ENCODE measurements around the gene ALDH5A1.

The ALDH5A1 gene

DNA sequence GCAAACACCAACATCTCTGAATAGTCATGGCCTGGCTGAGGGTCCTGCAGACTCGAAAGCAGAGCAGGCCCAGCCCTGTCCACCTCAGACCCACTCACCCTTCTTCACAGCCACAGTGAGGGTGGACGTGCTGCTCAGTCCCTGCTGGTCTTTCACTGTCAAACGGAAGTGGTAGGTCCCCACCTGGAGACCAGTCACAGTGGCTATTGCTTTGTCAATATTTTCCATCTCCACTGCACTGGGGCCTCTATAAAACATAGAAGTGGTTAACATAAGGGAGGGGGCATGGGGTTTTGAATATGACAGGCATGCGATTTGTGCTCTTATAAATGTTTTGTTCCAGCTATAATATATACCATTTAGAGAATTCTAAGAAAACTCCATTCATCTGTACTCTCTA is 73.9 kb downstream of the ALDH5A1 start:
- DNase-seq (ENCODE audit: low read depth in 3 of 3) = no peak

DNA sequence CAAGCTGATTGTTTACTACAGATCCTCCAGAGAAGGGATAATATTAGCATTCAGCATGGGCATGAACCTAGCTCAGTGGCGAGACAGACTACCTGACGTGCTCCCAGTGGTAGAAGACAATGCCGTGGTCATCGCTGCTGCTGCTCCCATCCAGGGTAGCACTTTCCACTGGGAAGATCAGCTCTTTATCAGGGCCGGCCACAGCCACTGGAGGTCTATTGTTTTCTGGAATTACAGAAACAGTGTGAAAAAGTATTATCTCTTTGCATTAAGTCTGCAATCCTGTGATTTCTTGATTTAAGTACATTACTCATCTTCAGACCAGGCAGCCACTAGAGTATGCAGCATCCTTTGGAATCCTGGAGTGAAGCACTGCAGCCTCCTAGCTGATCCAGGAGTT is 75.0 kb downstream of the ALDH5A1 start:
- DNase-seq (ENCODE audit: low read depth in 3 of 3) = no peak

DNA sequence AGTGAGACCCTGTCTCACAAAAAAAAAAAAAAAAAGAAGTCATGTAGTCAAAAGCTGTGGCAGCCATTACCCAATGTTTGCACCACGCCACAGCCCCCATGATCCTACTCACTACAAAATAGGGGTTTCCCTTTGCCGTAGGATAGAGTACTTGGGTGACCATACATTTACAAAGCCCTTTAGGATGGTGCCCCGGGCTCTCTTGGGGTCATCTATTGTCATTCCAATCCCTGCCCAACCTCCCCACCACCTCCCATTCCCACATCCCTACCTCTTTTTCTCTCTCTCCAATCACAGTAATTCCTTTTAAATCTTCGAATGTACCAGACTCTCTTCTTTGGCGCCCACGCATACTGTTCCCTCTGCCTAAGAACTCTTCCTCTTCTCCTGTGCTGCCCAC is 76.6 kb downstream of the ALDH5A1 start:
- DNase-seq (ENCODE audit: low read depth in 3 of 3) = no peak

DNA sequence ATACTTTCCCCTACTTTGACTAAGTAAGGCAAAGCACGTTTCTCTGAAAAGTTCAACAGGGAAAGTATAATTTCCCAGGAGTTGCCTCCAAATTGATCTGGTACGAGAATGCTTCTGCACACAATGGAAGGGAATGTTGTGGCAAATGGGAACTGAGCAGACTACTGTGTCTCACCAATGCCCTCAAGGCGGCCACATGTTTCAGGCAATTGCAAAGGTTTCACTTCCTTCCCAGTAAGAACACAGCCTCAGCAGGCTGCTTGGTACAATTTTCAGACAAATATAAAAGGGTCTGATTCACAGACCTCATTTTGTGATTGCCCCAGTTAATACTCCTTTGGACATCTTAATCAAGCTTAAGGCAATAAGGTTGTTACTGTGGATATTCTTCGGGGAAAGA is 80.0 kb downstream of the ALDH5A1 start:
- DNase-seq (ENCODE audit: low read depth in 3 of 3) = no peak

DNA sequence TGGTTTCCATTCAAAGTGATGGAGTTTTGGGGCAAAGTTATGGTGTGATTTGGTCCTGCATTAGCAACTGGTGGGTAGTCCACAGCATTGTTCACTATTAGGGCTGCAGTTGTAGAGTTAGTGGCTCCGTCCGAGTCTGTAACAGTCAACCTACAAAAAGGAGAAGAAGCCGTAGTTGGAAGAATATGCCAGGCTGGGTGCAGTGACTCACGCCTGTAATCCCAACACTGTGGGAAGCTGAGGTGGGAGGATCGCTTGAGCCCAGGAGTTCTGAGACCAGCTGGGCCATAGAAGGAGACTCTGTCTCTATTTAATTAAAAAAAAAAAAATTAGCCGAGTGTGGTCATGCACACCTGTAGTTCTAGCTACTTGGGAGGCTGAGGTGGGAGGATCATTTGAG is 81.7 kb downstream of the ALDH5A1 start:
- no peak for DNase-seq (ENCODE audit: low read depth in 3 of 3)

DNA sequence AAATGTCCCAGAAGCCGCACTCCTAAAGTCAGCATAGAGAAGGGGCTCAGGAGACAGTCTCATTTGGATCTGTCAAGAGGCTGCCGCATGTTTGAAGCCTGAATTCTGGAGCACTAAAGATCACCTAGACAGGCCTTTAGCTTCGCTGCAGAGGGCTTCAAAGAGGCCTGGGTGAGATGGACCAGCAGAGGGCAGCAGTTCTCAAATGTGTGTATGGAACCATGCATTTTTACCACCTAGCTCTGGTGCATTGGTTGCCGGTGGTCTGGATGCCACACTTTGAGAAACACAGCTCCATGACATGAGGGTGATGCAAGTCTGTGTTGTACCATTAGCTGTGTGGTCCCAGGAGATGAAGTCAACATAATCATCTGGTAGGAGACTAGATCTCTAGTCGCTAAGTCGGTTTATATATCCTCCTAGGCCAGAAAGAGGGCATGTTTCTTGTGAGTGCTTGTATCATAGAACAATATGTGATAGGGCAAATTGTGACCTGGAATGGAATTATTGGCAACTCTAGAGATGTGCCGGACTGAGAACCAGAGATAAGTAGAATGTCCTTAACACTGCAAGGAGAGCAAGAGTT is 86.4 kb downstream of the ALDH5A1 start:
- peak; percentile 60 to 67 (median 61) for DNase-seq (ENCODE audit: low read depth in 3 of 3)

DNA sequence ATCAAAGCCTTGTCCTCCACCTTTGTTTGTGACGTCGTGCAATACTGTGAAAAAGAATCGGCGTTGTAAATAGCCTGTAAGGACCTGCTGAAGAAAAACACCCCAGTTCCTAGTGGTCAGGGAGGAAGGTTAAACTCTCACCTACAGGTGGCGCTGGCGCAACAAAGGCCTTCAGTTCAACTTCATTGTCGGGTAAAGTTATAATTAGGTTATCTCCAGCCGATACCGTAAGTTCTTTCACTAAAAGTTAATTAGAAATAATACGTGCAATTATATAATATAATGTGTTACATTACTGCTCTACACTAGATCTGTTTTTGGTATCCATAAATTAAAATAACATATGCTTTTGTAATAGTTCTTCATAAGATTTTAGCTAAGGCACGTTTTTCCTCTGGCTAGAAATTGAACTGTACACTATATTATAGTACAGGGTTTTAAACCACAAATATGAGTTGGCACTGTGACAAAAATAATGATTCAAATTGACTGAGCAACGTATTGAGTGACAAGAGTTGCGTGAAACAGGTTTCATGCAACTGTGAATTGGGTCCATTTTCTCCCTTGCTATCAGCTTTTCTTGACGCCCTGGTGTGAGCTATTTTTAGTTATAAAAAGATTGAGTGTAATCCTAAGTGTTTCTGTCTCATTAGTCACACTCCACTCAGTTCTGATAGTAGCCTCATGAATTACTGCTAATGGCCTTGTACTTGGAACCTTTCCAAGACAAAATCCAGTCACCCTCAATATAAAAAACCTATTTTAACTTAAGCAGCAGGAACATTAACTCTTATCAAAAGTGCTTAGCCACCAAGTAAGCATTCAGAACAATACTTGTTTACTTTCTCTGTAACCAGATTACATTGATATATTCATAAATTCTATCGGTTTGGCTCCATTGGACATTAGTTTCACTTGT is 89.0 kb downstream of the ALDH5A1 start:
- peak; percentile 38 to 52 (median 39) for DNase-seq (ENCODE audit: low read depth in 3 of 3)

DNA sequence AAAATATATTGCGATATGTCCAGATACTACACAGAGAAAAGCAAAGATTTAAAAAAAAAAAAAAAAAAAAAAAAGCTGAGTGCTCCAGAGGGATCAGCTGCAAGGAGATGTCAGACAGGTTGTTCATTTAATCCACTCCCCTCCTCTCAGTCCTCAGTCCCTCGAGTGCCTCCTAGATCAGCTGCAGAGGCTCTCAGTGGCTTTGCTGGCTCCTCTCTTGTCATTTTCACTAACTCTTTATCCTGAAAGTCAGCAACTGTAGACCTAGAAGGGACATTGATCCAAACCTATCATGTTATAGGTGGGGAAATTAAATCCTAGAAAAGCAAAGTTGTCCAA is 89.6 kb downstream of the ALDH5A1 start:
- no peak for DNase-seq (ENCODE audit: low read depth in 3 of 3)
